ENCODE results near the gene NKAIN4. TPM values are rescaled to one million over a fixed set of nuclear protein-coding genes. Genes with fewer than 3 reads are reported as not detected.

NKAIN4 gene
- total RNA-seq, 2 experiments from 2014 or later = not detected

- intact Hi-C loops (cut with micrococcal nuclease; ENCODE audit: unreplicated experiment) = no loop called here
- Histone ChIP-seq H3K4me1 (ENCODE audit: insufficient read depth, low read length, poor library complexity, severe bottlenecking) (no peaks in the 10 kb centered on the region), H2AFZ (ENCODE audit: low read length) (no peak overlapping the region), H4K20me1 (ENCODE audit: insufficient read depth, low read length) (peaks cover 25% of the 10 kb centered on the region), H3K79me2 (ENCODE audit: insufficient read depth, low read depth, low read length) (peaks cover 35% of the 10 kb centered on the region), H3K9me3 (ENCODE audit: low read length) (no peaks in the 10 kb centered on the region), H3K4me3 (ENCODE audit: low read depth, low read length, poor library complexity, severe bottlenecking) (no peak overlapping the region), H3K36me3 (ENCODE audit: insufficient read depth, low read length) (peaks cover 49% of the 10 kb centered on the region), H3K9me2 (ENCODE audit: insufficient read depth, low read length) (no peaks in the 10 kb centered on the region), H3K4me2 (ENCODE audit: low read length) (no peak overlapping the region), H3K27ac (ENCODE audit: low read depth, low read length, poor library complexity, severe bottlenecking) (no peak overlapping the region)
- BruUV-seq (replicated peaks) = no TSS peak
- no peak for DNase-seq (ENCODE audit: low spot score)
- POLR2A ChIA-PET = no interaction called here
- TF ChIP-seq EZH2phosphoT487 (IDR thresholded peaks at IDR 0.05; ENCODE audit: borderline replicate concordance, low read depth, low read length) = no peak
- CTCF ChIA-PET (ENCODE audit: unreplicated experiment) = no interaction called here
These were observed 60.1 kb downstream of the NKAIN4 start for GRCh38 chr20:63194007-63194796.

DNA sequence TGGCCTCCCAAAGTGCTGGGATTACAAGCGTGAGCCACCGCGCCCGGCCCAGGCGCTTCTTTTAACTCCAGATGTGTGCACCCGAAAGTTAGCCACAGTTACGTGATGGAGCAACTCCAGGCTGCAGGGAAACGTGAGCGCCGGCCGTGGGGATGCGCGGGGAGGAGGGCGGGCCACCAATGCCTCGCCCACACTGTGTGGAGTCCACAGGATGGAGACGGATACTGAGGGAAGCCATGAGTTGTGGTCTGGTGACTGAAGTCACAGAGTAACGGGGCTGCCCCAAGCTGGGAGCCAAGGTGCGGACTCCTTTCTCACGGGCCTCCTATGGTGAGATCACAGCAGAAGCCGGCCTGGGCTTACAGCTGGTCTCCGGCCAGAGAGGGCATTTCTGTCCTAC is 61.5 kb downstream of the NKAIN4 start:
- Histone ChIP-seq H3K79me2 (ENCODE audit: insufficient read depth, low read depth, low read length) (peaks cover 21% of the 10 kb centered on the region), H2AFZ (ENCODE audit: low read length) (no peak overlapping the region), H3K4me2 (ENCODE audit: low read length) (no peak overlapping the region), H3K9me3 (ENCODE audit: low read length) (no peaks in the 10 kb centered on the region), H3K27ac (ENCODE audit: low read depth, low read length, poor library complexity, severe bottlenecking) (no peak overlapping the region), H3K36me3 (ENCODE audit: insufficient read depth, low read length) (peaks cover 35% of the 10 kb centered on the region), H3K9me2 (ENCODE audit: insufficient read depth, low read length) (no peaks in the 10 kb centered on the region), H3K4me1 (ENCODE audit: insufficient read depth, low read length, poor library complexity, severe bottlenecking) (no peaks in the 10 kb centered on the region), H4K20me1 (ENCODE audit: insufficient read depth, low read length) (peaks cover 22% of the 10 kb centered on the region; the same call in 1 of the 2 replicates), H3K4me3 (ENCODE audit: low read depth, low read length, poor library complexity, severe bottlenecking) (no peak overlapping the region)
- BruUV-seq (replicated peaks) = no TSS peak
- CTCF ChIA-PET (ENCODE audit: unreplicated experiment) = no interaction called here
- POLR2A ChIA-PET = no interaction called here
- TF ChIP-seq CTCF (conservative IDR thresholded peaks at IDR 0.05; ENCODE audit: low read length) = no peak
- TF ChIP-seq EZH2phosphoT487 (IDR thresholded peaks at IDR 0.05; ENCODE audit: borderline replicate concordance, low read depth, low read length) = no peak
- DNase-seq (ENCODE audit: low spot score) = no peak
- intact Hi-C loops (cut with micrococcal nuclease; ENCODE audit: unreplicated experiment) = no loop called here

DNA sequence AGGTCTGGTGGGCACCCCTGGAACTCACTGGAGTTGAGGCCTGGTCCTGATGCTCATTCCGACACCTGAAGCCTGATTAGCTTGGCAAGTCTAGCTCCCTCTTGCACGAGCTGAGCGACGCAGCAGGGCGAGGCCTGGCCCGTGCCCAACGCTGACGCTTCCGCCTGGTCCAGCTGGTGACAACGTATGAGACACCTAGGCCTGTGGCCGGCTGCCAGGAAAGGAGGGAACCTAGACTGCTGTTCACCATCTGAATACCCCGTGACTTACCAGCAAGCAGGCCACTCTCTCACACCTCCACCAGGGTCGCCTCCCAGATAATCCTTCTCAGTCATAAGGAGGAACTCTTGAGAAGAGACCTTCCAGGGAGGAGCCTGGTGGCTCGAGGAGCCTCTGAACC is 62.9 kb downstream of the NKAIN4 start:
- Histone ChIP-seq H3K9me3 (ENCODE audit: low read length) (no peaks in the 10 kb centered on the region), H3K9me2 (ENCODE audit: insufficient read depth, low read length) (no peaks in the 10 kb centered on the region), H2AFZ (ENCODE audit: low read length) (no peak overlapping the region), H3K27ac (ENCODE audit: low read depth, low read length, poor library complexity, severe bottlenecking) (no peak overlapping the region), H3K79me2 (ENCODE audit: insufficient read depth, low read depth, low read length) (peaks cover 8% of the 10 kb centered on the region; the same call in 1 of the 2 replicates), H3K4me2 (ENCODE audit: low read length) (no peak overlapping the region), H3K36me3 (ENCODE audit: insufficient read depth, low read length) (peaks cover 21% of the 10 kb centered on the region), H3K4me3 (ENCODE audit: low read depth, low read length, poor library complexity, severe bottlenecking) (no peak overlapping the region), H4K20me1 (ENCODE audit: insufficient read depth, low read length) (peaks cover 14% of the 10 kb centered on the region; the same call in 1 of the 2 replicates), H3K4me1 (ENCODE audit: insufficient read depth, low read length, poor library complexity, severe bottlenecking) (no peaks in the 10 kb centered on the region)
- BruUV-seq (replicated peaks) = no TSS peak
- POLR2A ChIA-PET = interaction anchor here (0.6 kb wide), 1 partner anchor 34 kb away, joined by 3 read pairs; no protein-coding TSS in a partner anchor
- no peak for DNase-seq (ENCODE audit: low spot score)
- intact Hi-C loops (cut with micrococcal nuclease; ENCODE audit: unreplicated experiment) = no loop called here
- TF ChIP-seq EZH2phosphoT487 (IDR thresholded peaks at IDR 0.05; ENCODE audit: borderline replicate concordance, low read depth, low read length) = no peak
- TF ChIP-seq CTCF (conservative IDR thresholded peaks at IDR 0.05; ENCODE audit: low read length) = no peak
- CTCF ChIA-PET (ENCODE audit: unreplicated experiment) = no interaction called here

Measured in OCI-LY7 (cell line).